B cell (primary cell): ENCODE results near the gene FNDC5.

ENCODE experiments used
- EZH2 ChIP-seq: IDR thresholded peaks from 2 replicates; pipeline ENCODE4 v1.6.1; 2012; ENCODE audit warnings: borderline replicate concordance, low read depth, mild to moderate bottlenecking, moderate library complexity, low read length; ENCODE audit not compliant: insufficient read depth, poor library complexity, severe bottlenecking
- TF ChIP-seq, protein P1 (sequence below): fragments of 200-600 bp; IDR thresholded peaks from one replicate; pipeline ENCODE4 v1.8.0; 2022; ENCODE audit warnings: antibody characterized with exemption, mild to moderate bottlenecking

DNA sequence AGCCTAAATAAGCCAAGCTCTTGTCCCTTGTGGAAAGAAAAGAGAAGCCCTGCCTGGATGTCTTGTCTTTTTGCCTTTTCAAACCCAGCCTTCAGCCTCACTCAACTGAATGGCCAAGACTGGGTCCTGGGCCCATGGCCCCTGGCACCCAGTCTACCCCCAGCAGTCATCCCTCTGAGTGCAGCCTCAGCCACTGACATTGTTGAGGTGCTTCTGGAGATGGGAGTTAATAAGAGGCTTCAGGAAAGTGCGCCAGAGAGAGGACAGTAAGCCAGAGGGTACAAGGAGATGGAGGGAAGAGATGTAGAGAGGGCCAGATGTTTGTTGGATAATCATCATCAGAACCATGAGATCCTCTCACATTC, 6.8 kb downstream of the FNDC5 start:
- TF ChIP-seq, protein P1, sequence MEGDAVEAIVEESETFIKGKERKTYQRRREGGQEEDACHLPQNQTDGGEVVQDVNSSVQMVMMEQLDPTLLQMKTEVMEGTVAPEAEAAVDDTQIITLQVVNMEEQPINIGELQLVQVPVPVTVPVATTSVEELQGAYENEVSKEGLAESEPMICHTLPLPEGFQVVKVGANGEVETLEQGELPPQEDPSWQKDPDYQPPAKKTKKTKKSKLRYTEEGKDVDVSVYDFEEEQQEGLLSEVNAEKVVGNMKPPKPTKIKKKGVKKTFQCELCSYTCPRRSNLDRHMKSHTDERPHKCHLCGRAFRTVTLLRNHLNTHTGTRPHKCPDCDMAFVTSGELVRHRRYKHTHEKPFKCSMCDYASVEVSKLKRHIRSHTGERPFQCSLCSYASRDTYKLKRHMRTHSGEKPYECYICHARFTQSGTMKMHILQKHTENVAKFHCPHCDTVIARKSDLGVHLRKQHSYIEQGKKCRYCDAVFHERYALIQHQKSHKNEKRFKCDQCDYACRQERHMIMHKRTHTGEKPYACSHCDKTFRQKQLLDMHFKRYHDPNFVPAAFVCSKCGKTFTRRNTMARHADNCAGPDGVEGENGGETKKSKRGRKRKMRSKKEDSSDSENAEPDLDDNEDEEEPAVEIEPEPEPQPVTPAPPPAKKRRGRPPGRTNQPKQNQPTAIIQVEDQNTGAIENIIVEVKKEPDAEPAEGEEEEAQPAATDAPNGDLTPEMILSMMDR = no peak
- TF ChIP-seq EZH2 = no peak
